H54 (cell line): ENCODE results near the gene RRP1B.
"Not testable (repeated sequence)": the region's sequence is repeated elsewhere in the genome, so short reads cannot be mapped to it uniquely, and the experiment has no call there.

Experiments used
- DNase-seq: peaks from one replicate; pipeline ENCODE4 v3.0.0; 2011; ENCODE audit warnings: low spot score, mixed read lengths; ENCODE audit not compliant: insufficient read length
- FAIRE-seq: peaks from 3 replicates; lab custom pipeline; 2011; peaks lifted over from hg19 to GRCh38; lab: Jason Lieb, UNC
- POLR2A ChIP-seq: IDR thresholded peaks from 2 replicates; pipeline ENCODE4 v1.6.1; 2011; ENCODE audit warnings: low read depth, mild to moderate bottlenecking, low read length

RRP1B gene

GRCh38 chr21:43648171-43648570 is 11.2 kb upstream of the RRP1B start:
- TF ChIP-seq POLR2A, result no peak
- FAIRE-seq (no peak), DNase-seq (no peak)

- FAIRE-seq, DNase-seq: not testable (repeated sequence)
Observed at GRCh38 chr21:43651926-43652325, 7.4 kb upstream of the RRP1B start.

- DNase-seq (no peak), FAIRE-seq (no peak)
- no peak for TF ChIP-seq POLR2A
Observed at GRCh38 chr21:43652616-43653015, 6.7 kb upstream of the RRP1B start.

GRCh38 chr21:43653626-43654025 is 5.7 kb upstream of the RRP1B start:
- FAIRE-seq (no peak), DNase-seq (no peak)
- TF ChIP-seq POLR2A, result no peak

- FAIRE-seq (no peak), DNase-seq (peak; percentile 57)
- no peak for TF ChIP-seq POLR2A
Observed at GRCh38 chr21:43654806-43655489, 4.4 kb upstream of the RRP1B start.

GRCh38 chr21:43657355-43658087 is 1.8 kb upstream of the RRP1B start:
- DNase-seq, result no peak
- TF ChIP-seq POLR2A, result no peak
- no peak for FAIRE-seq

GRCh38 chr21:43658088-43658741 is 1.1 kb upstream of the RRP1B start:
- DNase-seq (no peak), FAIRE-seq (no peak)
- no peak for TF ChIP-seq POLR2A

- DNase-seq (no peak), FAIRE-seq (no peak)
- no peak for TF ChIP-seq POLR2A
Observed at GRCh38 chr21:43658769-43659135, 608 bp upstream of the RRP1B start.

- no peak for TF ChIP-seq POLR2A
- DNase-seq (no peak), FAIRE-seq (no peak)
Observed at GRCh38 chr21:43662286-43662685, 2.9 kb downstream of the RRP1B start.

- FAIRE-seq, result no peak
- no peak for DNase-seq
- no peak for TF ChIP-seq POLR2A
Observed at GRCh38 chr21:43663033-43663432, 3.7 kb downstream of the RRP1B start.

- no peak for TF ChIP-seq POLR2A
- DNase-seq (no peak), FAIRE-seq (no peak)
Observed at GRCh38 chr21:43664358-43664757, 5.0 kb downstream of the RRP1B start.

GRCh38 chr21:43665879-43666278 is 6.5 kb downstream of the RRP1B start:
- no peak for FAIRE-seq
- TF ChIP-seq POLR2A, result no peak
- DNase-seq, result no peak

- peak; percentile 85 for DNase-seq
- no peak for FAIRE-seq
- TF ChIP-seq POLR2A, result no peak
Observed at GRCh38 chr21:43667191-43667904, 8.0 kb downstream of the RRP1B start.
